ENCODE results near the gene AP4S1. TPM values are rescaled to one million over a fixed set of nuclear protein-coding genes. Genes with fewer than 3 reads are reported as not detected.
A peak's percentile ranks its signal among the peaks of the same experiment; 100 is the strongest.
"Not testable (repeated sequence)": the region's sequence is repeated elsewhere in the genome, so short reads cannot be mapped to it uniquely, and the experiment has no call there.

Gene AP4S1
- total RNA-seq, result 14.6 TPM

DNA sequence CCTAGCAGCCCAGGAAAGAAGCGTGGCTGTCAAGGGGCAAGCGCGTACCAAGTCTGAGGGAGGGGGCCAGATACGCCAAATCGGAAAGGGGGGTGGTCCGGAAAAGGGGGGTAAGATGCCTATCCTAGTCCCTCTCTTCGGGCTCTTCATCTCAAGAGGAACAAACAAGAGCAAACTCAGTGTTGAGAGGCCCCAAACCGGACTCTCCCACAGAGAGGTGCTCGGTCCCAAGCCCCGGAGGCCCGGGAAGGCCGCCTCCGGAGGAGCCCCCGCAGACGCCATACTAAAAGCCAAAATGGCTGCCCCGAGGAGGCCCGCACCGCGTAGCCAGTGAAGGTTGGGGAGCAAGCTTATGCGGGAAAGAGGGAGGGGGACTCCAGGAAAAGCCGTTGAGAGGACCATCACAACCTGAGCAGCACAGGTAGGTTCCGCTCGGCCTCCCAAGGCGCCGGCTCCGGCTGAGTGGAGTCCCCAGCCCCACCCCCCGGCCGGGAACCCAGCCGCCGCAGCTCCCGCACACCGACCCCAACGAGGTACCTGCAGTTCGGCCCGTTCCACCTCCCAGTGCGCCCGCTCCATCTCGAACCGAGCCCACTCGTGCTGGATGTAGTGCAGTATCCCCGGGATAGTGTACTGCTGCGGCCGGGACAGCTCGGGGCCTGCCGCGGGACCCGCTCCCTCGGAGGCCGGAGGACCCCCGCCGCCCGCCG, at the start of gene AP4S1:
TSS of gene AP4S1 (plus strand) at position 283 of the 710 bp plus-strand sequence. CDS start 40,548 bp downstream, outside the sequence.
- Histone ChIP-seq H3K4me1 (ENCODE audit: control insufficient read depth in 3 of 3, insufficient read depth in 3 of 3, low read length in 3 of 3) (peaks cover 7 to 11% (median 10%) of the 10 kb centered on the region in 3 donors), H3K36me3 (ENCODE audit: control insufficient read depth in 3 of 3, insufficient read depth in 3 of 3, low read length in 3 of 3) (peaks cover 0 to 4% (median 2%) of the 10 kb centered on the region in 3 donors), H3K9ac (ENCODE audit: low read depth in 1 of 3, low read length in 3 of 3) (peak within 1 kb of the TSS; percentile 97 to 98 (median 98)), H3K27me3 (ENCODE audit: control insufficient read depth in 3 of 3, insufficient read depth in 3 of 3, low read length in 3 of 3) (no peaks in the 10 kb centered on the region), H3K27ac (ENCODE audit: low read depth, low read length) (peak within 1 kb of the TSS; percentile 99), H3K4me3 (ENCODE audit: low read length in 3 of 3) (peak within 1 kb of the TSS; percentile 91 to 96 (median 92)), H3K9me3 (ENCODE audit: control insufficient read depth in 3 of 3, low read length in 3 of 3) (no peaks in the 10 kb centered on the region)

DNA sequence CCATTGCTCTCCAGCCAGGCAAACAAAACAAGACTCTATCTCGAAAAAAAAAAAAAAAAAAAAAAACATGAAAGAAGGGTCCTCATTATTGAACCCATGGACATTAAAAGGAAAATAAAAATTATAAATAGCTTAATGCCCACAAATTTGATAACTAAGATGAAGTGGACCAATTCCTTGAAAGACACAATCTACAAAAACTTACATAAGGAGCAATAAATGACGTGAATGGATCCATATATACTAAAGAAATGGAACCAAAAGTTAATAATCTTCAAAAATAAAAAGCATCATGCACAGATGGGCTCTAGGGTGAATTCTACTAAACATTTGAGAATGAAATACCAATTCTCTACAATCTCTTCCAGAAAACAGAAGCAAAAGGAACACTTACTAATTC, 47.7 kb upstream of the AP4S1 start:
- Histone ChIP-seq H3K4me3 (ENCODE audit: low read length in 3 of 3) (no peak overlapping the region), H3K27me3 (ENCODE audit: control insufficient read depth in 3 of 3, insufficient read depth in 3 of 3, low read length in 3 of 3) (no peaks in the 10 kb centered on the region), H3K9ac (ENCODE audit: low read depth in 1 of 3, low read length in 3 of 3) (no peak overlapping the region), H3K9me3 (ENCODE audit: control insufficient read depth in 3 of 3, low read length in 3 of 3) (no peaks in the 10 kb centered on the region), H3K27ac (ENCODE audit: low read depth, low read length) (no peak overlapping the region), H3K4me1 (ENCODE audit: control insufficient read depth in 3 of 3, insufficient read depth in 3 of 3, low read length in 3 of 3) (peaks cover 0 to 4% (median 2%) of the 10 kb centered on the region in 3 donors), H3K36me3 (ENCODE audit: control insufficient read depth in 3 of 3, insufficient read depth in 3 of 3, low read length in 3 of 3) (no peaks in the 10 kb centered on the region)

DNA sequence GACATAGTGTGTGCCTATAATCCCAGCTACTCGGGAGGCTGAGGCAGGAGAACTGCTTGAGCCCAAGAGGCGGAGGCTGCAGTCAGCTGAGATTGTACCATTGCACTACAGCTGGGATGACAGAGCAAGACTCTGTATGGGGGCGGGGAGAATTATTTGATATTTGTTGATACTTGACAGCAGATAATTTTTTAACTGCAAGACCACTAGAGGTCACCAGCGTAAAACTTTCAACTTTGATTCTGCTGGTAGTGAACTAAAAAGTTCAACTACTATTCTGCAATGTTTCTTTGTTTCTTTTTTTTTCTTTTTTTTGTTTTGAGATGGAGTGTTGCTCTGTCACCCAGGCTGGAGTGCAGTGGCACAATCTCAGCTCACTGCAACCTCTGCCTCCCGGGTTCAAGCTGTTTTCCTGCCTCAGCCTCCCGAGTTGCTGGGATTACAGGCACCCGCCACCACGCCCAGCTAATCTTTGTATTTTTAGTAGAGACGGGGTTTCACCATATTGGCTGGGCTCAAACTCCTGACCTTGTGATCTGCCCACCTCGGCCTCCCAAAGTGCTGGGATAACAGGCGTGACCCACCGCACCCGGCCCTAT, 45.2 kb upstream of the AP4S1 start:
- H3K4me1 ChIP-seq (ENCODE audit: control insufficient read depth in 3 of 3, insufficient read depth in 3 of 3, low read length in 3 of 3); H3K9ac ChIP-seq (ENCODE audit: low read depth in 1 of 3, low read length in 3 of 3); H3K27ac ChIP-seq (ENCODE audit: low read depth, low read length); H3K36me3 ChIP-seq (ENCODE audit: control insufficient read depth in 3 of 3, insufficient read depth in 3 of 3, low read length in 3 of 3); H3K27me3 ChIP-seq (ENCODE audit: control insufficient read depth in 3 of 3, insufficient read depth in 3 of 3, low read length in 3 of 3); H3K4me3 ChIP-seq (ENCODE audit: low read length in 3 of 3); H3K9me3 ChIP-seq (ENCODE audit: control insufficient read depth in 3 of 3, low read length in 3 of 3): not testable (repeated sequence)

DNA sequence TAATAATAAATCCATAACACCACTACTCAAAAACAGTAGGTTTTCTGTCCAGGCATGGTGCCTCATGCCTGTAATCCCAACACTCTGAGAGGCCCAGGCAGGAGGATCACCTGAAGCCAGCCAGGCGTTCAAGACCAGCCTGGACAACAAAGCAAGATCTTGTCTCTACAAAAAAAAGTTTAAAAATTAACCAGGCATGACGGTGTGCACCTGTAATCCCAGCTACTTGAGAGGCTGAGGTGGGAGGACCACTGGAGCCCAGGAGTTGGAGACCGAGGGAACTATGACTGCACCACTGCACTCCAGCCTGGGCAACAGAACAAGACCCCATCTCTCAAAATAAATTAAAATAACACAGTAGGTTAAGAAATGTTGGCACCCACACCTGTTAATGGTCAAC, 44.5 kb upstream of the AP4S1 start:
- no peak overlapping the region for H3K27ac ChIP-seq (ENCODE audit: low read depth, low read length)

DNA sequence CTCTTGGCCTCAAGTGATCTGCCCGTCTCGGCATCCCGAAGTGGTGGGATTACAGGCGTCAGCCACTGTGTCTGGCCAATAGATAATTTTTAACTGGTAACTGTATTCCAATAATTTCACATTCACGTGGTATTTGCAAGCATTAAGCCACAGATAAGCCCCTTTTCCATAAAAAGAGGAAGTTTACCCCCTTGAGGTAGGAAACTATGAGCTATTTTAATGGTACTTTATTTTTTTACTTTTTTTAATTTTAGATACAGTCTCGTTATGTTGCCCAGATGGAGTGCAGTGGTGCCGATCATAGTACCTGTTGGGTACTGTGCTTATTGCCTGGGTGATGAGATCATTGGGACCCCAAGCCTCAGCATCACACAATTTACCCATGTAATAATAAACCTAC, 42.9 kb upstream of the AP4S1 start:
- no peak overlapping the region for H3K27ac ChIP-seq (ENCODE audit: low read depth, low read length)
- H3K36me3 ChIP-seq (ENCODE audit: control insufficient read depth in 3 of 3, insufficient read depth in 3 of 3, low read length in 3 of 3), result no peaks in the 10 kb centered on the region
- H3K4me1 ChIP-seq (ENCODE audit: control insufficient read depth in 3 of 3, insufficient read depth in 3 of 3, low read length in 3 of 3), result no peaks in the 10 kb centered on the region
- no peak overlapping the region for H3K9ac ChIP-seq (ENCODE audit: low read depth in 1 of 3, low read length in 3 of 3)
- H3K9me3 ChIP-seq (ENCODE audit: control insufficient read depth in 3 of 3, low read length in 3 of 3), result no peaks in the 10 kb centered on the region
- H3K27me3 ChIP-seq (ENCODE audit: control insufficient read depth in 3 of 3, insufficient read depth in 3 of 3, low read length in 3 of 3), result no peaks in the 10 kb centered on the region
- H3K4me3 ChIP-seq (ENCODE audit: low read length in 3 of 3), result no peak overlapping the region

More for the DNA sequence above, 44.5 kb upstream of the AP4S1 start:
- Histone ChIP-seq H3K4me1 (ENCODE audit: control insufficient read depth in 3 of 3, insufficient read depth in 3 of 3, low read length in 3 of 3) (no peaks in the 10 kb centered on the region), H3K9ac (ENCODE audit: low read depth in 1 of 3, low read length in 3 of 3) (peak overlapping the region in 1 of 3 donors; percentile 16), H3K36me3 (ENCODE audit: control insufficient read depth in 3 of 3, insufficient read depth in 3 of 3, low read length in 3 of 3) (no peaks in the 10 kb centered on the region), H3K27me3 (ENCODE audit: control insufficient read depth in 3 of 3, insufficient read depth in 3 of 3, low read length in 3 of 3) (no peaks in the 10 kb centered on the region), H3K9me3 (ENCODE audit: control insufficient read depth in 3 of 3, low read length in 3 of 3) (no peaks in the 10 kb centered on the region), H3K4me3 (ENCODE audit: low read length in 3 of 3) (no peak overlapping the region)

DNA sequence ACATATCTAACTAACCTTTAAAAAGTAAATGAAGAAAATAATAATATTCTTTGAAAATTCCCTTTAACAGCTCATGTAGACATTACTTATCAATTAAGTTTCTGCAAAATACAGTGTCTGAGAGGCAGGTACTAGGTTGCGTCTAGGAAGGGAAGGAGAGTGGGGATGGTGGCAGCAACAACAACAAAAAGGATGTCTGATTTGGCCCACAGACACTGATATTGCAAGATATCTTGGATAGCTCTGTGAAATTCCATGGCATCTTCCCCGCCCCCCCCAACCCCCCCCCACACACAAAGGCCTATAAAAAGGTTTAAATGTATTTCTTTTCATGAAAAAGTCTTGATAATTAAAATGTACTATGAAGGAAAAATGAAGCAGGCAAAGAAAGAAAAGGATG, 41.6 kb upstream of the AP4S1 start:
- Histone ChIP-seq H3K4me3 (ENCODE audit: low read length in 3 of 3) (no peak overlapping the region), H3K36me3 (ENCODE audit: control insufficient read depth in 3 of 3, insufficient read depth in 3 of 3, low read length in 3 of 3) (no peaks in the 10 kb centered on the region), H3K4me1 (ENCODE audit: control insufficient read depth in 3 of 3, insufficient read depth in 3 of 3, low read length in 3 of 3) (peaks cover 0 to 4% (median 0%) of the 10 kb centered on the region in 3 donors), H3K27me3 (ENCODE audit: control insufficient read depth in 3 of 3, insufficient read depth in 3 of 3, low read length in 3 of 3) (no peaks in the 10 kb centered on the region), H3K9ac (ENCODE audit: low read depth in 1 of 3, low read length in 3 of 3) (no peak overlapping the region), H3K27ac (ENCODE audit: low read depth, low read length) (no peak overlapping the region), H3K9me3 (ENCODE audit: control insufficient read depth in 3 of 3, low read length in 3 of 3) (no peaks in the 10 kb centered on the region)

DNA sequence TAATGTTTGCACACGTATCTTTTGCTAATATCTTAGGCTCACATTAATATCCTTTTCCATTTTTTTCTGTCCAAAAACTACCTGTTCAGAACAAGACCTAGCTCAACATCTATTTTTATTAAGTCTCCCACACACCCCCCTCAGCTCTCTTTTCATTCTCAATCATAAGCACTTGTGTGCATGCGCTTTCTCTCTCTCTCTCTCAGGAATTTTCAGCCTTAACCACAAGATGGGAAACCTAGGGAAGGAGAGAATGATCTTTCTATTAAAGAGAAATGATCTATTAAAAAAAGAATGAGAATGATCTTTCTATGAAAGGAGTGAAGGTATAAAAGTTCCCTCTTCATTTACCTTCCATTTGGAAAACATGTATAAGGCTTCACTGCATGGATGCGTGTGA, 39.7 kb upstream of the AP4S1 start:
- Histone ChIP-seq H3K27me3 (ENCODE audit: control insufficient read depth in 3 of 3, insufficient read depth in 3 of 3, low read length in 3 of 3) (no peaks in the 10 kb centered on the region), H3K4me3 (ENCODE audit: low read length in 3 of 3) (no peak overlapping the region), H3K36me3 (ENCODE audit: control insufficient read depth in 3 of 3, insufficient read depth in 3 of 3, low read length in 3 of 3) (no peaks in the 10 kb centered on the region), H3K9me3 (ENCODE audit: control insufficient read depth in 3 of 3, low read length in 3 of 3) (no peaks in the 10 kb centered on the region), H3K4me1 (ENCODE audit: control insufficient read depth in 3 of 3, insufficient read depth in 3 of 3, low read length in 3 of 3) (peaks cover 0 to 4% (median 4%) of the 10 kb centered on the region in 3 donors), H3K27ac (ENCODE audit: low read depth, low read length) (no peak overlapping the region), H3K9ac (ENCODE audit: low read depth in 1 of 3, low read length in 3 of 3) (no peak overlapping the region)

DNA sequence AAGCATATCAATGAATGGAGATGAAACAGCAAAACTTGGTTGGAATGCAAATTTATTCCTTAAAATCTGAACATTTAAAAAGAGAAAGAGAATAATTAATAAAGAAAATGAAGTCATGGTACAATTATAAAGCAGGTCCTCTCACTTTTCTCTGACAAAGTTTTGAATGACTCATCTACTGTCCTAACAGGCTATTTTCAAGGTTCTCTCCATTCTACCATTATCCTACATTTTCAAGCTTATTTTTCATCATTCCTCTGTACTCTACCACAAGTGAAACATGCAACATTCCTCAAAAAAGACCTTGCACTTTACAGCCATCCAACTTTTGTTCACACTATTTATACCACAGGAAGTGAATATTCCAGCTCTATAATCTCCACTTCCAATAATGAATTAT, 36.9 kb upstream of the AP4S1 start:
- no peak overlapping the region for H3K27ac ChIP-seq (ENCODE audit: low read depth, low read length)
- H3K9me3 ChIP-seq (ENCODE audit: control insufficient read depth in 3 of 3, low read length in 3 of 3), result no peaks in the 10 kb centered on the region
- peaks cover 0 to 8% (median 4%) of the 10 kb centered on the region in 3 donors for H3K4me1 ChIP-seq (ENCODE audit: control insufficient read depth in 3 of 3, insufficient read depth in 3 of 3, low read length in 3 of 3)
- no peak overlapping the region for H3K9ac ChIP-seq (ENCODE audit: low read depth in 1 of 3, low read length in 3 of 3)
- H3K27me3 ChIP-seq (ENCODE audit: control insufficient read depth in 3 of 3, insufficient read depth in 3 of 3, low read length in 3 of 3), result no peaks in the 10 kb centered on the region
- H3K36me3 ChIP-seq (ENCODE audit: control insufficient read depth in 3 of 3, insufficient read depth in 3 of 3, low read length in 3 of 3), result no peaks in the 10 kb centered on the region
- H3K4me3 ChIP-seq (ENCODE audit: low read length in 3 of 3), result peak overlapping the region in 1 of 3 donors; percentile 3

DNA sequence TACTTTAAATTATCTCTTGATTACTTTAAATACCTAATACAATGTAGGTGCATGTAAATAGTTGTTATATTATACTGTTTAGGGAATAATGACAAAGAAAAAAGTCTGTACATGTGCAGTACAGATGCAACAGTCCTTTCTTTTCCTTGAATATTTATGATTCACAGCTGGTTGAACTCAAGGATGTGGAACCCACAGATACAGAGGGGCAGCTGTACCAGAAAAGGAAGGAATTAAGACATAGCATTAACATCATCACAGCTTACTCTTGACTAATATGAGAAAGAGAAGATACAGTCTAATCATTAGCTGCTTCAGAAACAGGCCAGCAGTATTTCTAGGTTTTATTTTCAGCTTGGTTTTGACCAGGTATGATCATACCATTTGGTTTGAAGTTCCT, 34.7 kb upstream of the AP4S1 start:
- H3K9me3 ChIP-seq (ENCODE audit: control insufficient read depth in 3 of 3, low read length in 3 of 3), result no peaks in the 10 kb centered on the region
- H3K9ac ChIP-seq (ENCODE audit: low read depth in 1 of 3, low read length in 3 of 3), result no peak overlapping the region
- H3K4me3 ChIP-seq (ENCODE audit: low read length in 3 of 3), result no peak overlapping the region
- no peaks in the 10 kb centered on the region for H3K27me3 ChIP-seq (ENCODE audit: control insufficient read depth in 3 of 3, insufficient read depth in 3 of 3, low read length in 3 of 3)
- H3K4me1 ChIP-seq (ENCODE audit: control insufficient read depth in 3 of 3, insufficient read depth in 3 of 3, low read length in 3 of 3), result peaks cover 1 to 14% (median 13%) of the 10 kb centered on the region in 3 donors
- no peak overlapping the region for H3K27ac ChIP-seq (ENCODE audit: low read depth, low read length)
- H3K36me3 ChIP-seq (ENCODE audit: control insufficient read depth in 3 of 3, insufficient read depth in 3 of 3, low read length in 3 of 3), result no peaks in the 10 kb centered on the region

GRCh38 chr14:30991408-30991807, 34.0 kb upstream of the AP4S1 start:
- Histone ChIP-seq H3K9ac (ENCODE audit: low read depth in 1 of 3, low read length in 3 of 3) (no peak overlapping the region), H3K9me3 (ENCODE audit: control insufficient read depth in 3 of 3, low read length in 3 of 3) (no peaks in the 10 kb centered on the region), H3K4me1 (ENCODE audit: control insufficient read depth in 3 of 3, insufficient read depth in 3 of 3, low read length in 3 of 3) (peaks cover 6 to 17% (median 17%) of the 10 kb centered on the region in 3 donors), H3K36me3 (ENCODE audit: control insufficient read depth in 3 of 3, insufficient read depth in 3 of 3, low read length in 3 of 3) (no peaks in the 10 kb centered on the region), H3K27me3 (ENCODE audit: control insufficient read depth in 3 of 3, insufficient read depth in 3 of 3, low read length in 3 of 3) (no peaks in the 10 kb centered on the region), H3K27ac (ENCODE audit: low read depth, low read length) (no peak overlapping the region), H3K4me3 (ENCODE audit: low read length in 3 of 3) (no peak overlapping the region)
